Suprapubic skin (tissue), 4 donors: ENCODE data around the gene NID2. TPM values are rescaled to one million over a fixed set of nuclear protein-coding genes. Genes with fewer than 3 reads are reported as not detected.

Experiments used
- DNase-seq, 2 donors: peaks; one replicate each; pipeline ENCODE4 v3.0.0-alpha.2; 2019; ENCODE audit warnings: low spot score in 2 of 2
- H3K27ac ChIP-seq: fragments of 200-600 bp; sonication (generic); one replicate; pipeline ENCODE4 v1.5.1; 2019
- H3K27me3 ChIP-seq: fragments of 200-600 bp; sonication (generic); one replicate; pipeline ENCODE4 v1.5.1; 2019
- H3K36me3 ChIP-seq: fragments of 200-600 bp; sonication (generic); one replicate; pipeline ENCODE4 v1.5.1; 2019
- H3K4me1 ChIP-seq: fragments of 200-600 bp; sonication (generic); one replicate; pipeline ENCODE4 v1.5.1; 2019
- H3K4me3 ChIP-seq: fragments of 200-600 bp; sonication (generic); one replicate; pipeline ENCODE4 v1.5.1; 2019; ENCODE audit warnings: mild to moderate bottlenecking
- H3K9me3 ChIP-seq: fragments of 200-600 bp; sonication (generic); one replicate; pipeline ENCODE4 v1.5.1; 2019
- CTCF ChIP-seq, 2 donors: fragments of 200-600 bp in 1 of 2; fragments of 450-650 bp in 1 of 2; sonication (generic) in 1 of 2; IDR thresholded peaks; one replicate each; pipeline ENCODE4 v1.5.1; 2016 to 2019; ENCODE audit warnings: antibody characterized with exemption in 2 of 2, mild to moderate bottlenecking in 1 of 2, moderate library complexity in 1 of 2
- EP300 ChIP-seq: sonication (generic); formaldehyde crosslinking; IDR thresholded peaks from one replicate; pipeline ENCODE4 v1.6.1; 2017; ENCODE audit warnings: antibody characterized with exemption
- POLR2A ChIP-seq, 2 donors: fragments of 450-650 bp; IDR thresholded peaks; one replicate each; pipeline ENCODE4 v1.6.1; 2017; ENCODE audit warnings: antibody characterized with exemption in 2 of 2, mild to moderate bottlenecking in 2 of 2, moderate library complexity in 2 of 2
- POLR2AphosphoS5 ChIP-seq, 3 donors: sonication (generic); formaldehyde crosslinking; IDR thresholded peaks; one replicate each; pipeline ENCODE4 v1.6.1; 2017; ENCODE audit warnings: antibody characterized with exemption in 3 of 3
- WGBS: methylation state at CpG from one replicate; pipeline ENCODE4 v1.1.5; 2018; 5-methylcytosine and 5-hydroxymethylcytosine counted together
- total RNA-seq, 4 donors: library from RNA; depleted of rRNA; stranded (reverse); fragments of >200 nt; gene quantifications; one replicate each; pipeline ENCODE4 v1.1.0, GENCODE V29; 2016

NID2 gene
- total RNA-seq, 4 donors from 2014 or later, result 1.0 to 4.3 (median 2.6) TPM

DNA sequence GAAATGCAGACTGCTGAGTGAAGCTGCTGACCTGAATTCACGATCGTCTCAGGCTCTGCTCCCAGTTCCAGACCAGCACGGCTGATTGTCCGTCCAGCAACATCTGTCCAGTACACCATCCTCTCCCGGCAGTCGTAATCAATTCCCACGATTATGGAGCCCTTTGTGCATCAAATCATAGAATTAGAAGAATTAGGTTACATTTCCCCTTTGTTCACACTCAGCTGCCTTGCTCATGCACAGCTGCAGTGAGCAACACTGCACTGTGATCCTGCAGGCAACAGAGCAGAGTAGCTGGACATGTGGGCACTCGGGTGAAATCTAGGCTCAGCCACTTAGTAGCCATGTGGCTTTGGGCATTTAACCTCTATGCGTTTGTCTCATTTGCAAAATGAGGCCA lies 57.3 kb downstream of the NID2 start:
- H3K4me3 ChIP-seq, result no peak overlapping the region
- 94% methylated on average over 9 of the region's 9 CpGs for WGBS
- H3K9me3 ChIP-seq, result no peaks in the 10 kb centered on the region
- peaks cover 53% of the 10 kb centered on the region for H3K36me3 ChIP-seq
- no peaks in the 10 kb centered on the region for H3K27me3 ChIP-seq
- no peak overlapping the region for H3K27ac ChIP-seq
- no peak for DNase-seq
- TF ChIP-seq CTCF (IDR thresholded peaks at IDR 0.05) (no peak), EP300 (no peak), POLR2AphosphoS5 (IDR thresholded peaks at IDR 0.05) (no peak), POLR2A (IDR thresholded peaks at IDR 0.05) (no peak)
- H3K4me1 ChIP-seq, result peaks cover 11% of the 10 kb centered on the region

DNA sequence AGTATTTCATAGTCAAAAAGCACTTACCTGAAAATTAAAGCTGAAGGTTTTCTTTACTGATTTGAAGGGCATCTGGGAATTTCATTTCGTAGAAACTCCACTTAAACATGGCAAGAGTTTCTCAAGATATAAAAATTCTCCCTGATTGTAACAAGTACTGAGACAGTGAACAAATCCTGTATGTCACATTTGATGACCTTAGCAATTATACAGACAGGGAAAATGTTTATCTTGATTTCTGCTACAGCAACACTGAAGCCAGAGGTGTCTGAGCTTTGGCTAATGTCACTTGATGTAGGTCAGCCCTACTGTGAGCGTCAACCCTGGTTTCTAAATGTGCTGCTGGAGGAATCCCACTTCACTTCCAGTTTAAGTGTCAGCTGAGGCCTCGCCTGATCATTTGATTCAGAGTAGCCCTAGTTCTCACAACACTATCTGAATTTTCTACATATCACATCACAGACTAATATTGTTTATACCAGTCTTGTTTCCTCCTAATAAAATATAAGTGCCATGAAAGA lies 58.6 kb downstream of the NID2 start:
- WGBS, result 81% methylated on average over 3 of the region's 3 CpGs
- DNase-seq, result no peak
- H3K36me3 ChIP-seq, result peaks cover 66% of the 10 kb centered on the region
- H3K4me3 ChIP-seq, result no peak overlapping the region
- H3K9me3 ChIP-seq, result no peaks in the 10 kb centered on the region
- TF ChIP-seq CTCF (IDR thresholded peaks at IDR 0.05) (no peak), POLR2AphosphoS5 (IDR thresholded peaks at IDR 0.05) (no peak), EP300 (no peak), POLR2A (IDR thresholded peaks at IDR 0.05) (no peak)
- H3K27me3 ChIP-seq, result no peaks in the 10 kb centered on the region
- no peak overlapping the region for H3K27ac ChIP-seq
- H3K4me1 ChIP-seq, result peaks cover 11% of the 10 kb centered on the region

DNA sequence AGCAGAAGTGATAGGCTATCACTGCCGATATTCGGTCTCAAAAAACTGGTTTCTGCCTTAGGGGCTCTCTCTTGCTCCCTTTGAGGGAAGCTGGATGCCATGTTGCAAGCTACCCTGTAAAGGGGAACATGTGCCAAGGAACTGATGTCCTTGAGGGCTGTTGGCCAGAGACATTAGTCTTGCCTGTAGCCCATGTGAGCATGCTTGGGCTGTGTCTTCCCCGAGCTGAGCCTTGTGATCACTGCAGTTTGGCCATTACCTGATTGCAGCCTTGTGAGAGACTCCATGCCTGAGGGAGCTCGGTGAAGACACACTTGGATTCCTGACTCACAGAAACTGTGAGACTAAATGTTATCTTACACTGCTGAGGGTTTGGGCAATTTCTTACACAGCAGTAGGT lies 60.7 kb downstream of the NID2 start:
- Histone ChIP-seq H3K4me1 (peaks cover 3% of the 10 kb centered on the region), H3K27ac (no peak overlapping the region), H3K27me3 (no peaks in the 10 kb centered on the region), H3K9me3 (no peaks in the 10 kb centered on the region), H3K36me3 (peaks cover 81% of the 10 kb centered on the region), H3K4me3 (no peak overlapping the region)
- DNase-seq, result no peak
- TF ChIP-seq EP300, result no peak
- no peak for TF ChIP-seq CTCF (IDR thresholded peaks at IDR 0.05)
- no peak for TF ChIP-seq POLR2A (IDR thresholded peaks at IDR 0.05)
- WGBS, result 98% methylated on average over 4 of the region's 4 CpGs

GRCh38 chr14:52007637-52008036 lies 61.2 kb downstream of the NID2 start:
- no peak overlapping the region for H3K4me3 ChIP-seq

GRCh38 chr14:52007211-52007610 lies 61.6 kb downstream of the NID2 start:
- Histone ChIP-seq H3K4me1 (peaks cover 8% of the 10 kb centered on the region), H3K27ac (no peak overlapping the region), H3K36me3 (peaks cover 90% of the 10 kb centered on the region), H3K9me3 (no peaks in the 10 kb centered on the region), H3K27me3 (no peaks in the 10 kb centered on the region), H3K4me3 (no peak overlapping the region)
- 58% methylated on average over 1 of the region's 1 CpG for WGBS
- TF ChIP-seq POLR2A (IDR thresholded peaks at IDR 0.05) (no peak), CTCF (IDR thresholded peaks at IDR 0.05) (no peak), POLR2AphosphoS5 (IDR thresholded peaks at IDR 0.05) (no peak), EP300 (no peak)
- DNase-seq, result no peak

More at GRCh38 chr14:52007637-52008036, 61.2 kb downstream of the NID2 start:
- no peak overlapping the region for H3K27ac ChIP-seq
- no peak for TF ChIP-seq EP300
- no peak for TF ChIP-seq POLR2AphosphoS5 (IDR thresholded peaks at IDR 0.05)
- no peak for TF ChIP-seq POLR2A (IDR thresholded peaks at IDR 0.05)
- TF ChIP-seq CTCF (IDR thresholded peaks at IDR 0.05), result no peak
- H3K9me3 ChIP-seq, result no peaks in the 10 kb centered on the region
- no peak for DNase-seq
- peaks cover 5% of the 10 kb centered on the region for H3K4me1 ChIP-seq
- WGBS, result 95% methylated on average over 1 of the region's 1 CpG
- H3K36me3 ChIP-seq, result peaks cover 86% of the 10 kb centered on the region
- no peaks in the 10 kb centered on the region for H3K27me3 ChIP-seq
